Measurements from ENCODE around the gene SERPINB2.
"Not testable (repeated sequence)": the region's sequence is repeated elsewhere in the genome, so short reads cannot be mapped to it uniquely, and the experiment has no call there.

The SERPINB2 gene

DNA sequence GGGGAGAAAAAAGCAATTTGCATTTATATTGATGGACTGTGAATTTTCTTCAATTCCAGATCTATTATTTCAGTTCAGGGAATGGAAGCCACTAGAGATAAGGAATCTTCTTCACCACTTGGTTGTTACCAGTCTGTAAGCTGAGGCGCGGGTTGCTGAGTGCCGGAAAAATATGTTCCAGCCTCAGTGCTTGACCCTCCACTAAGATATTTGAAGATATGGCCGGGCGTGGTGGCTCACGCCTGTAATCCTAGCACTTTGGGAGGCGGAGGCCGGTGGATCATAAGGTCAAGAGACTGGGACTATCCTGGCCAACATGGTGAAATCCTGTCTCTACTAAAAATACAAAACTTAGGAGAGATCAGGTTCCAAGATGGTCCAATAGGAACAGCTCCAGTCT is 52.5 kb downstream of the SERPINB2 start:
- DNase-seq (ENCODE audit: low read depth in 2 of 2), result no peak
- TF ChIP-seq, protein P1, sequence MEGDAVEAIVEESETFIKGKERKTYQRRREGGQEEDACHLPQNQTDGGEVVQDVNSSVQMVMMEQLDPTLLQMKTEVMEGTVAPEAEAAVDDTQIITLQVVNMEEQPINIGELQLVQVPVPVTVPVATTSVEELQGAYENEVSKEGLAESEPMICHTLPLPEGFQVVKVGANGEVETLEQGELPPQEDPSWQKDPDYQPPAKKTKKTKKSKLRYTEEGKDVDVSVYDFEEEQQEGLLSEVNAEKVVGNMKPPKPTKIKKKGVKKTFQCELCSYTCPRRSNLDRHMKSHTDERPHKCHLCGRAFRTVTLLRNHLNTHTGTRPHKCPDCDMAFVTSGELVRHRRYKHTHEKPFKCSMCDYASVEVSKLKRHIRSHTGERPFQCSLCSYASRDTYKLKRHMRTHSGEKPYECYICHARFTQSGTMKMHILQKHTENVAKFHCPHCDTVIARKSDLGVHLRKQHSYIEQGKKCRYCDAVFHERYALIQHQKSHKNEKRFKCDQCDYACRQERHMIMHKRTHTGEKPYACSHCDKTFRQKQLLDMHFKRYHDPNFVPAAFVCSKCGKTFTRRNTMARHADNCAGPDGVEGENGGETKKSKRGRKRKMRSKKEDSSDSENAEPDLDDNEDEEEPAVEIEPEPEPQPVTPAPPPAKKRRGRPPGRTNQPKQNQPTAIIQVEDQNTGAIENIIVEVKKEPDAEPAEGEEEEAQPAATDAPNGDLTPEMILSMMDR (IDR thresholded peaks at IDR 0.05; ENCODE audit: low read depth, low read length), result no peak
- no peak overlapping the region for H3K4me3 ChIP-seq (replicated peaks in 1 of 2; ENCODE audit: low read depth in 2 of 2, low read length in 2 of 2)

DNA sequence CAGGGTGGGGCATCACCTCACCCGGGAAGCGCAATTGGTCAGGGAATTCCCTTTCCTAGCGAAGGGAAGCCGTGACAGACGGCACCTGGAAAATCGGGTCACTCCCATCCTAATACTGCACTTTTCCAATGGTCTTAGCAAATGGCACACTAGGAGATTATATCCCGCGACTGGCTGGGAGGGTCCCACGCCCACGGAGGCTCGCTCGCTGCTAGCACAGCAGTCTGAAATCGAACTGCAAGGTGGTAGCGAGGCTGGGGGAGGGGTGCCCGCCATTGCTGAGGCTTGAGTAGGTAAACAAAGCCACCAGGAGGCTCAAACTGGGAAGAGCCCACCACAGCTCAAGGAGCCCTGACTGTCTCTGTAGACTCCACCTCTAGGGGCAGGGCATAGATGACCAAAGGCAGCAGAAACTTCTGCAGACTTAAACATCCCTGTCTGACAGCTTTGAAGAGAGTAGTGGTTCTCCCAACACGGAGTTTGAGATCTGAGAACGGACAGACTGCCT is 53.1 kb downstream of the SERPINB2 start:
- H3K4me3 ChIP-seq (replicated peaks in 1 of 2; ENCODE audit: low read depth in 2 of 2, low read length in 2 of 2); DNase-seq (ENCODE audit: low read depth in 2 of 2): not testable (repeated sequence)

DNA sequence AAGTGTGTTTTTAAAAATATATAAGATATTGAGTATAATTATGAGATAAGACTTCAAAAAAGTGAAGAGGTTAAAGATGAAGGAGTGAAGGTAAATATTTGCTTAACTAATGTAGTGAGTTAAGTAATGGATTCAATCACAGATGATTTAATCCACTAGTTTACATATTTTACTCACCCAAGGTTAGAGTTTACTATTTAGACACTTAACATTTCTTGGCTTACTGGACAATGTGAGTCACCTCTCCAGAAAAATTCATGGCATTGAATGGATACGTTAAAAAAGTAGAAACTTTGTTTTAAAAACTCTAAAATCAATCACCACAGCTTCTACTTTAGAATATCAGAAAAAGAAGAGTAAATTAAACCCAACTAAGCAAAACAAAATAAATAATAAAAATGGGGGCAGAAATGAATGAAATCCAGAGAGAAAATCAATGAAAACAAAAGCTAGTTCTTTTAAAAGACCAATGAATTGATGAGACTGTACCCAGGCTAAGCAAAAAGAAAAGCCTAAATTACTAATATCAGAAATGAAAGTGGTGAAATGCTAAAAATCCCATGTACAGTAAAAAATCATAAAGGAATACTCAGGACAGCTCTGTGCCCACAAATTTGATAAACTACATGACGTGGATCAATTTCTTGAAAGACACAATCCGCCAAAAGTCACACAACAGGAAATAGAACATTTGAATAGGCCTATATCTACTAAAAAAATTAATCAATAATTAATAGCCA is 59.7 kb downstream of the SERPINB2 start:
- DNase-seq (ENCODE audit: low read depth in 2 of 2), result no peak
- H3K4me3 ChIP-seq (replicated peaks in 1 of 2; ENCODE audit: low read depth in 2 of 2, low read length in 2 of 2), result no peak overlapping the region
- TF ChIP-seq, protein P1 (IDR thresholded peaks at IDR 0.05; ENCODE audit: low read depth, low read length), result no peak

DNA sequence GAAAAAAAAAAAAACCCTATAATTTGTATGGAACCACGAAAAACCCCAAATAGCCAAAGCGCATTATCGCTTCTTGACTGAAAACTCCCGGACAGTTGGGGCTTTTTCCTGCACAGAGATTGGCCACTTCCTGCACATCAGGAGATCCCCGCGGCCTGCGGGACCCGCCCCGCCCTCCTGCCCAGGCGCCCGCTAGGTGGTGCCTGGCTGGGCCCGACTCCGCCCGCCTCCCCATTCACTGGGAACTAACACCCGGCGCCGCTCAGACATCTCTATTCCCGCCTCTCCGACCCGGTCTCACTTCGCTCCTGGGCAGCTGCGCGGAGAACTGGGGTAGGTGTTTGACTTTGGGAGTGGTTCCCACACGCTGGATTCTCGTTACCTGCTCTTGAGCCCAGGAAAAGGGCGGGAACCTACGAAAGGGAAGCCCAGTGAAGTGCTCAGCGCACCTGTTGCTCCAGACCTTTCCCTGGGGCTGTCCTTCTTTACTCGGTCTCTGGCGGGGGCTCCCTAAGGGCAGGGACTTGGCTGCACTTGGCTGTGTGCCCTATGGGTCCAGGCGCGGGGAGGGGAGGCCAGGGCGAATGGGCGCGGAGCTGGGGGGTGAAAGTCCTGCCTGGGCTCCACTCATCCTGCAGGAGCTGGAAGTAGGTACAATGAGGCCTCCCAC is 61.7 kb downstream of the SERPINB2 start, which contains the start of gene HMSD:
Gene HMSD (plus strand): TSS at position 234 of the 670 bp plus-strand sequence. CDS start 4,155 bp downstream, outside the sequence.
- TF ChIP-seq, protein P1 (IDR thresholded peaks at IDR 0.05; ENCODE audit: low read depth, low read length), result peak; percentile 33
- peak; percentile 36 to 42 for DNase-seq (ENCODE audit: low read depth in 2 of 2)
- peak within 1 kb of the TSS; percentile 41 to 49 for H3K4me3 ChIP-seq (replicated peaks in 1 of 2; ENCODE audit: low read depth in 2 of 2, low read length in 2 of 2)

DNA sequence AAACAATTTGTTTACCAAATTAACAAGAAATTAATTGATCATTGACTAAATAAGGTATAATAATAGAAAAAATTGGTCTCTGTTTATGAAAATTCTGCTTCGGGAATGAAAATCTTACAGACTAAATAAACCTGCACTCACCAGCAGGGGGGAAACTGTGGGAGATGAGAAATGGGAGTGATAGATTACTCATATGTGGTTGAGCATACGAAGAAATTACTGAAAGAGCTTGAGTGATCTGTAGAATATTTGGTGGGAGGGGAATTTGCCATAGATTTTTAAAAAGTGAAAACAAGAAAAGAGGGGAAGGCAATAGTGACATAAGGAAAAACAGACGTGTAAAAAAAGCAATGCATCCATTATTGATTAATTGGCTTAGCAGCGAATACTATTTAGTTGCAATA is 63.8 kb downstream of the SERPINB2 start:
- H3K4me3 ChIP-seq (replicated peaks in 1 of 2; ENCODE audit: low read depth in 2 of 2, low read length in 2 of 2), result no peak overlapping the region
- DNase-seq (ENCODE audit: low read depth in 2 of 2), result peak in 1 of 2 donors; percentile 47
- TF ChIP-seq, protein P1 (IDR thresholded peaks at IDR 0.05; ENCODE audit: low read depth, low read length), result peak; percentile 35
